Measurements from ENCODE around the gene MCM3.

The MCM3 gene

DNA sequence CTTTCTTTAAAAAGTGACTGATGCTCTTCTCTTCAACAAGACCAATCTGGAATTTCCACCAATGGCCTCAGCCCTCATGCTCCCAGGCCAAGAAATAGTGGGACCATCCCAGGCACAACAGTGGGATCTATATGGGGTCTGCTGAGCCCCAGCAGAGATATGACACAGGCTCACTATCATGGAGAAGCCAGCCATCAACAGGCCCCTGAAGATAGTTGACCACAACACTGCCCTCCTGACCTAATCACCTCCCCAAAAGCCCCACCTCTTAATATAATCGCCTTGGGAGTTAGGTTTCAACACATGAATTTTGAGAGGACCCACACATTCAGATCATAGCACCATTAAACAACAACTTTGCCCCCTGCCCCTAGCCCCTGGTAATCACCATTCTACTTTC is 16.8 kb upstream of the MCM3 start:
- no peak for DNase-seq

DNA sequence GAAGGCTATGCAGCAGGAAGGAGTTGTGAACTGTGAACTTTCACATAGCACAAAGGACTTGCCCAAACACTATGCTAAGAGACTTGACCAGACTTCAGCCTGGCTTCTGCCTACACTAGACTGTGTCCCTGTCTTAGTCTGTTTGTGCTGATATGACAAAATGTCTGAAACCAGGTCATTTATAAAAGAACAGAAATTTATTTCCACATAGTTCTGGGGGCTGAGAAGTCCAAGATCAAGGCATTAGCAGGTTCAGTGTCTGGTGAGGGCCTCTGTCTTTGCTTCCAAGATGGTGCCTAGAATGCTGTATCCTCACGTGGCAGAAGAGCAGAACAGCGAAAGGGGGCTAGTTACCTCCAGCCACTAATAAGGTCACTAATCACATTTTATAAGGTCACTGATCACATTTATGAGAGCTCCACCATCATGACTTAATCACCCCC is 16.0 kb upstream of the MCM3 start:
- no peak for DNase-seq

DNA sequence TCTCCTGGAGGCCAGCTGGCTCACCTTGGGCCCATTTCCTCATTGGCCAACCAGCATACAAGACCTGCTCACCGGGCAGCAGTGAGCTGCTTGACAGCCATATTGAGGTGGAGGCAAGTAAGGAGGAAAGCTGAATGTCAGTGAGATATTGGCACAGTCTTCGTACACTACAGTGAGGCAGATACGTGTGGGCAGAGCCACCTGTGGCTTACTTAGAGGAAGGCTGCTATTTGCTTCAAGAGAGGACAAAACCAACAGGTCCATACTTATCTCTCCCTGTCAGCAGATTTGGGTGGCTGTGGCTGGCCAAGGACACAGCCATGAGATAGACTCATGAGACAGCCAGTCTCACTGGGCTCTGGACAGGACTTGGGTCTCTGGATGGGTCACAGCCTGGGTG is 15.1 kb upstream of the MCM3 start:
- no peak for DNase-seq

DNA sequence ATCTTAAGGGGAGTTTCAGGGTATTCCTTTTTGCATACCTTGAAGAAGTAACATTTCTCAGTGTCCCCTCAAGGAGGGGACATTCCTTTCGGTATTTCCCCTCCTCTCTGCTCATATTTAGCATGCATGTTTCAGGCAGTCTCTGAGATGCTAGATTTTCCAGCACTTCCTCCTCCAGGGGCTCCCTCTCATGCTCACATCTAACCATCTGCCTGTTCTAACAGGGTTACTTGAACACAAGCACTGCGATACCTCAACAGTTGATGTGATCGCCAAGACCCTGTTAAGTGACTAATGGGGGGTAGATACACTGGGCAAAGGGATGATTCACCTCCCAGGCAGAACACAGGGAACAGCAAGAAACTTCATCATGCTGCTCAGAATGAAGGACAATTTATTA is 12.9 kb upstream of the MCM3 start:
- DNase-seq = no peak

DNA sequence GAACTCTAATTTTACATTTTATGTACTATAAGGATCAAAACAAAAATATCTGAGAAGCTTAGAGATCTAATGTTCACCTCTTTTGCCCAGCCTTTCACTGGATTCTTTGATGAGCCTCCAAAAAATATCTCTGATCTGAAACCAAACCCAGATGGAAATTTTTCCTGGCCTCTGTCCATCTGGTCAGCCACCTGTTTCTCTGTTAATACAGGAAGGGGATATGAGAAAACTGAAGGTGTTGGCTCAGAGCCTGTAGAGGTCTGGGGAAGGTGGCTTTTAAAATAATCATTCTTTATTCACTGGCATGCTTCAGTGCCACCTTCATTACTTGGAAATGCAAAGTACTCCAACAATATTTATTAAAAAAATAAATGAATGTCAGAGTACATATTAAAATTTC is 8.5 kb upstream of the MCM3 start:
- DNase-seq = no peak

DNA sequence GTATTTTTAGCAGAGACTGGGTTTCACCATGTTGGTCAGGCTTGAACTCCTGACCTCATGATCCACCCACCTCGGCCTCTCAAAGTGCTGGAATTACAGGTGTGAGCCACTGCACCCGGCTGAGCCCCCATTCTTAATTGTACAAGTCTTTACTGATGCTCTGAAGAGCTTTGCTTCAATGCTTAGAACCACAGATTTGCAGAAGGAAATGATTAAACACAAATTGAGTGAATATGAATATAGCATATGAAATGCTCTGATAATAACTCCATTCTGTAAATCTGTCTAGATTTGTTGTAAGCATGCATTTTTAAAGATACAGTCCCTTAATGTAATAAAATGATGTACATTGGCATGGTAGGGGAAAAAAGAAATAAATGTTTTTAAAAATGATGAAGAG is 4.3 kb upstream of the MCM3 start:
- DNase-seq = no peak

DNA sequence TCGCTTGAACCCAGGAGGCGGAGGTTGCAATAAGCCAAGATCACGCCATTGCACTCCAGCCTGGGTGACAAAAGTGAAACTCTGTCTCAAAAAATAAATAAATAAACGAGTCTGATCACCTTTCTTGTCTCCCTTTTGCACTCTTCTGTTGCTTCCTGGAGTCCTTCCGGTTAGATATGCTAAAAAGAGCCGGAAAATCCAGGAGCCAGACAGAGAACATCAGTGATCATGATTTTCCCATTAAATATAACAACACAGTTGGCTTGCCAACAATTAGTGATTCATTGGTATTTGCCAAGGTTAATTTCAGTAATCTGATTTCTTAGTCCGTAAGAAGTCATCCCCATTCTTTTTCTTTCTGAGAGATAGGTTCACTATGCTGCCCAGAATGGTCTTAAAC is 3.7 kb upstream of the MCM3 start:
- no peak for DNase-seq

DNA sequence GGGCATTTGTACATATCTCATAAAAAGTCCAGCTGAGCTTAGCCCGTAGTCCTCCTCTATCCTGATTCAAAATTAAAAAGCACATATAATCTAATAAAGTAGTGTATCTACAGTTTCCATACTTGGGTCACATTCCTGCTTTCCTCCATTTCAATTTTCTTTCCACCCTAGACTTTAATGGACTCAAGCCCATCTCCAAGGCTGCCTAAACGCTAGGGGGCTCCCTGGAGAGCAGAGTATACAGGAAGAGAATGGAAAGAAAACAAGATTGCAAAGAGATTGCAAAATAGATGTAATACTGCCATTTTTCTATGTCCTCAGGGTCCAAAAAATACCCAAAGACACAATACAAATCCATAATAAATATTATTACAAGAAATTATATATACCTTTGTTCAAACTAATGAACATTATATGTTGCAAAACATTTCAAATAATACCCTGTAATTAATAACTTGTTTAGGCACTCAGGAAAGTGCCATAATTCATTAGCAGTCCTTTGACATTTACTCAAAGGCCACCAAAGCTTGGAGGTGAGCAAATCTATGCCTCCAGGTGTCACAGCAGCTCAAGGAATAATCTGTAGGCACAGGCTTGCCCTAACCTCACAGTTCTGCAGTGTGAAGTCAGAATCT is 2.4 kb upstream of the MCM3 start:
- DNase-seq = peak; percentile 30 to 55

DNA sequence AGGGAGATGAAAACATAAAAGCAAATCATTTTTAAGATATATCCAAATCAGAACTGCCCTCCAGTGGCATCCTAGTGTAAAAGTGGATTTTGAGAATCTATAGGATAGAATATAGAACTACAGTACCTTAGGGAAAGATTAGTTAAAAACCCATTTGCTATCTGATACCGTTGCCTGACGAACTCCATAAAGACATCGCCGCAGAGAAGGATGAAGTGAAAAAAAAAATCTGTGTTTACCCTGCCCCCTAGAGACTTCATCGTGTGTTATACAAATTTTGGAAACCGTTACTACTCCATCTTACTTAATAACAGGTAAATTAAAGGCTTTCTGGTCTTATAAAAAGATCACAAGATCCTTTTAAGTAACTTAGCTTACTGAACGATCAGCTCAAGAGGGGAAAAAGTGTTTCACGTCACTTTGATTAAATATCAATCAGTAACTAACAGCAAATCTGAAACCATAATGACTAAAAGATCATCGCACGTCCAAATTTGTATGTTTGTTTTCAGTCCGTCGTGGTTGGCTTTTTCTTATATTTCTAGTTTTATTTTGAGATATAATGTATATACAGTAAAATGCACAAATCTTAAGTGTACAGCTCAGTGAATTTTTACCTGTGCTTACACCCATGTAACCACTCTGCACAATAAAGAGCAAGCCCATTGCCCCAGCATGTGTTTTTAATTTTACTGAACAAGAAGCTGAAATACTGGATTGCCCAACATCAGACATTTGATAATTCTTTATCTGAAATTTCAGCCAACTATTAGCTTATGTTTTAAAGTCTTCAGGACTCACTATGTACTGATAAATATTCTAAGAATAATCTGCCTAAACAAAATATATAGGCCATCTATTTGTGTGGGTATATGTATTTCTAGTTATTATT is 881 bp upstream of the MCM3 start:
- DNase-seq = no peak

DNA sequence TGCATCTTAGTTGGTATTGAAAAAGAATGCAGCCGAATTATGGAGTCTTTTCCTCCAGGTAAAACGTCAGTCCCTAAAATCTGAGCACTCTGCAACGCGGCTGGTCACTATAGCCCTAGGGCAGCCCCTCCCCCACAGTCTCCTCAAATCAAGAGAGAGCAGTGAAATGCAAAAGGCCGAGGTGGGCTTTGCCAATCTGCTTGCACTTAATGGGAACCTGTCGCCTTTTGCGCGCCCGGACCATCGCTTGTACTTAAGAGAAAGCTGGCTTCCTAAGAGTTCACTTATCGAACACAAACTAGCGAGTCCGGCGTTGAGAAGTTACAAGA is 447 bp downstream of the MCM3 start:
- peak in 1 of 2 experiments; percentile 9 for DNase-seq

DNA sequence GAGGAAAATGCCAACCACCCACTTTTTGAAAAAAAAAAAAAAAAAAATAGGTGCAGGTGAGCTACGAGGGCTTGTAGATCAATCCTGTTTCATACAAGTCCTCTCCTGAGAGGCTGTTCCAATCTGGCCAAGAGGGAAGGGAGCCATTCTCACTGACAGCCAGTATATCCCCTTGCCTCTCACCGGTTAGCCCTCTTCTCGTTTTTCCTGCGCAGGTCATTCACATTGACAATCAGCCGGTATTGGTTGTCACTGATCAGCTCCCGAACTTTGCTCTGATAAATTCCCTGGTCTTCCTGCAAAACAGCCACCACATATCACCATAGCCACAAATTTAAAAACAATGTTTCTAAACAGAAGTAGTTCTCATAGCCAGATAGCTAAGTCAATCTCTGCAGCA is 1.4 kb downstream of the MCM3 start:
- DNase-seq = no peak

DNA sequence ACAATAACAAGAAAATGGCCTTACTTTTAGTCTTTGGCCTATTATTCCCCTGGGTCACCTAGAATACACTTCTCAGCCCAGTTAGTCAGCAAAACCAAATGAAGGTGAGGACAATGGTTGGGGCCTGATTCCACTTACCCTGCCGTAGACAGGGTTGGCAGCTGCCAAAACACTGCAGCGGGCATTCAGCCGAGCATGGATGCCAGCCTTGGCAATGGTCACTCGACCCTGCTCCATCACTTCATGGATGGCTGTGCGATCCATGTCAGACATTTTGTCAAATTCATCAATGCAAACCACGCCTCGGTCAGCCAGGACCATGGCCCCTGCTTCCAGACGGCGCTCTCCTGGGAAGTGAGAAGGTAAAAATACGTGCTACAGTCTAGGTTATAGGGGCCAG is 8.4 kb downstream of the MCM3 start:
- DNase-seq = no peak

DNA sequence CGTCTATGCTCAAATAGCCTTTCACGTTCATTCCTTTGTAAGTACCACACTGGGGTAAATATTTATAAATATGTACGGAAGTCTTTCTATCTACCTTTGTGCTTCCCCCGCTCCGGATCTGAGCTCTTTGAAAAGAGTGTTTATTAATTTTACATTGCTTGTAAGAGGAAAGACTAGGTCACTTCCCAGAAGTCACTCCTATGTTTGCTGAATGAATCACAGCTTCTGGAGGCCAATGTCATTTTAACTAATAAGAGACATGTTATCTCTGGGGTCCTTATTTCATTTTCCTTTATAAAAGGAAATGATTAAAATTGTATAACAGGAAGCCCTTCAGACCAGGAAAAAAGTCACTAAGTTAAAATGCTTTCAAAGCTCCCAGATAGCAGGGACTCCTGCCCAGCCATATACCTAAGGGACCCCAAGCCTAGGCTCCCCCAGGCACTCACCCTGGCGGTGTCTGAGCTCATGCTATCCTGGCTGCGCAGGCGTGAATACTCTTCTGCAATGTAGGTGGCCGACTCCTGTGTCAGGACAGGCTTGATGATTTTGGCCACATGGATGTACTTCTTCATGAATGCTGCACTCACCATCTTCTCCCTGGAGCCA is 12.6 kb downstream of the MCM3 start:
- DNase-seq = no peak

DNA sequence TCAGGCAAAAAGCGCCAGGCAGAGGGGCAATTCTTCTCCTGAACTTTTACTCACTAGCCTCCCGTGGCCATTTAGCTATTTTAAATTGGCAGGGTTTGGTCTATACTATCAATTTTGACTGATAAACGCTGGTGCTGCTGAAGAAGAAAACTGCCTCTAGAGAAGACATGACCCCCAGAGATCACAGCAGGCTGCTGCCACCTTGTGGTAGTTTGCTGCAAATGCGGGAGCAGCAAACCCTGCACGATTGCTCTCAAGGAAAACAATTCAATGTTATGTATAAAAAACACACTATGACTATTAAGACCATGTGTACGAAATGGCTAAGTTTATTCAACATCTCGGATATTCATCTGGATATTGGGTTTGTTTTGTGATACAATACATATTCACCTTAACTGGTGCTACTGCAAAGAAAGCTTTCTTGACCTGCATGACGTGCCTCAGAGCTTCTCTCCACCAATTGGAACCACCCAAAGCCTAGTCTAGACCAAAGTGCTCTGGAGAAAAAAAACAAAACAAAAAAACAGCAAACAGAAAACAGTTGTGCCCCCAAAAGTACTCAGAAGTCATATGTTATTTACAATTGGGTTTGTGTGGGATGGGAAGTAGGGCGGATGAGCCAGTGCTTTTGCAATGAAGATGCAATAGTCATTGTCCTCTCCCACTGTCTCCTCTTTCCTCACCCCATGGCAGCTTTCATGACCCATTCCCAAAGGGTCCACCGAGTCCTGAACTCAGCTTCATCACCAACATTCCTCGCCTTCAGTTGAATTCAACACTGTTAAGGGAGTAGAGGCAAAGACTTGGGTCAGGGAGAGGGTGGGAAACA is 20.6 kb downstream of the MCM3 start:
- DNase-seq = peak; percentile 59 to 63

DNA sequence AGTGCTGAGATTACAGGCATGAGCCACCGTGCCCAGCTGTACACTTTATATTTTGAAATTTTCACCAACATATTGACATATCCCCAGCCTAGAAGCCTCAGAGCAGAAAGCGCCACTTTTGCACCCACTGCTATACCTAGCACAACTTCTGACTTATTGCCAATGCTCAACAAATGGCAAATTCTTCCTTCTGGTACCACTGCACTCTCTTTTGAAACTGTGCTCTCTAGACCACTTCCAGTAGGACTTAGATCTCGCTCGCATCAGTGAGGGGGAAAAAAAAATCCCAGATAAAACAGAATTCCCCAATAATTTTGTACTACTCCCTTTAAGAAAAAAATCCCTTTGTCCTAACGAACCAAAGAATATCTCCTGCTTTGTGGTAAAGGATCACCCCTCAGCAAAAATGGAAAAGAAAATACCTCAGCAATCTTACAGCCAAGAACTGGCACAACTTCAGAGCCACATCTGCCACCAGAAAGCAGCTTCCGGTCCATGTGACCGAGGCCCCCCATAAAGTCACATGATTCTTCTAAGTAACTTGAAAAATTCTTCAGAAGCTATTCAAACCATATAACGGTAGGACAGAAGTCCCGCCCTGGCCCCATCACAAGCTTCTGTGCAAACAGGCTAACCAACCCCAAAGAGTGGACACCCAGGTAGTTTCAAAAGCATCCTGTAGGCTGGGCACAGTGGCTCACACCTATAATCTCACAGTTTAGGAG is 21.8 kb downstream of the MCM3 start:
- DNase-seq = no peak

DNA sequence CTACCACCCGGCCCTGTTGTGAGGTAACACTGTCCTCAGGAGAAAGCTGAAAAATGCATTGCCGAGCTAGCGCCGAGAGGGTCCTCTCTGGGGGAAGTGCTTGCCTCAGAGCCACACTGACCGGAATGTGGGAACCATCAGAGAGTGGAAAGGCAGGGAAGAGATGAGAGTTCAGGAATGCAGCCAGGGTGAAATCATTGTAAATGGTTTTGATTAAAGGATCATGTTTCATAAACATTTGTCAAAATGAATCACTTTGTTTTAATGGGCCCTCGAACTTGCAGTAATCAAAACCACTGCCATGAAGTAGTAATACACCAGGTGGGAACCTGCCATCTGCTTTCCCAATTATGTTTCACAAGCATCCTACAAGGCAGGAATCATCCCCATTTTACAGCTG is 23.3 kb downstream of the MCM3 start:
- no peak for DNase-seq

DNA sequence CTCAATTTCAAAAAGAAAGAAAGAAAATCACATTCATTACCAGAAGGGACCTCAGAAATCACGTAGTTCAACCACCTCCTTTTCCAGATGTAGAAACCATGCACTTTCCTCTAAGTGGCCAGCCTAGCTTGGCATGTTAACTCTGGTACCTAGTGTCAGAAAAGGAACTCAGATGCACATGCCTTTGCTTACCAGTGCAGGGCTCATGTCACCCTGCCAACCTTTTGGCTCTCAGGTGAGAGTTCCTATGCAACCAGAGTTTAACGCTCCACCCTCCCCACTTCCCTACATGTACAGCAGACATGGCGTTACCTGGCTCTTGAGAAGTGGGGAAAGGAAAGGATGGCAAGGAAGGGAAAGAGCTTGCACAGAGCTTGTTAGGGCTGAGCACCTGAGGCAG is 23.9 kb downstream of the MCM3 start:
- DNase-seq = no peak

DNA sequence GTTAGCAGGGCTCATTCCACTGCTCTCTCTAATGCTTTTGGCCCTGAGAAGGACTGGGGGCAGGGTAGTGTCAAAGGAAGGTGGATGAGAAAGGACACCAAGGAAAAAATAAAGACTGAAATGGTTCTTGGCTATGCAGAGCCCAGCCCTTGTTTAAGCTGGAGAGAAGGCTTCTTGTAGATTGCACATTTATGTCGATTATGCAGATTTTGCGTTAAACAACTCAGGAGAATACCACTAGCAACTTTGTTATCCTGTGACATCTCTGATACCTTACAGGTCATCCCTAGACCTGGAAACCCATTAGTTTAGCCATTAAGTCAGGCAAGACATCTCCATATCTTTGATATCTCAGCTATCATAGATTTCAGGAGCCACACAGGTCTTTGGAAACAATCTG is 29.1 kb downstream of the MCM3 start:
- no peak for DNase-seq

DNA sequence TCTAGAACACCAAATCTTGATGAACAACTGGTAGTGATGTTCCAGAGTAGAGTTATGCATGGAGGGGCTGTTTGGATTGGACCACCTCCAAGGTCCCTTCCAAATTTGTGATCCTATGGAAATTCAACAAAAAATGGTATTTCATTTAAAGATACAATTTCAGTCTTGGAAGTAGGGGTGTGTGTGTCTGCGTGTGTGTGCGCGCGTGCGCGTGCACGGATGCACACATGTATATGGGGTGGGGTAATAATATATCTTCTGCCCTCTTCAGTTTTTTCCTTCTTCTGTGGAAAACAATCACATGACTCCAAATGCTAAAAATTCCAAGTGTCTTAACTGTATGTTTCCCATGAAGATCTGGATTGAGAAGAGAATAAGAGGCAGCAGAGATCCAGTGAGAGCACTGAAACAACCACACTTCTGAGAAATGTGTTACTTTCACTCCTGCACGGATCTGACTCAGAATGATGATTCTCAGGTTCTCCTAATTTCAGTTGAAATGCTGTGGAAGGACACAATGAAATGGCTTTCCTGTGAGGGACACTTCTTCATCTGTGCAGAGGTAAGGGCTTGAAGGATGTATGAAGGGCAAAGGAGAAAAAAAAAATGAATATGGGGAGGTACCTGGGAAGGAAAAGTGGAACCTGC is 29.7 kb downstream of the MCM3 start:
- no peak for DNase-seq

DNA sequence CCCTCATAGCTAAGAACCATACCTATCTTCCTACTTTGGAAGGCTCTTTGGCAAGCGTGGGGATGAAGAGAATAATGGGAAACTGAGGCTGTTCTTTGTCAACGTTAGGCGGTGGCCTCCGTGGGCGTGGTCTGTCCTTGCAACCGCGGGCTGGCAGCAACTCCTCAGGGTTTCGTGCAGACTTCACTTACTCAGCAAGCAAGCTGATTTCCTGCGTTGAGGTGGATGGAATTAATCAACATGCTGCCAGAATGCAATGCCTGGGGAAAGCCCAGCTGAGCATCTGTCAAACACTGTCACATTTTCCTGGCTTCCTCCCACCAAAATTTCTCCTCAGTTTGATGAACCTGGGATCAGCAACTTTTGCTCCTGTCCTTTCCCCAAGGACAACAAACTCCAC is 31.0 kb downstream of the MCM3 start:
- DNase-seq = peak; percentile 9 to 13

DNA sequence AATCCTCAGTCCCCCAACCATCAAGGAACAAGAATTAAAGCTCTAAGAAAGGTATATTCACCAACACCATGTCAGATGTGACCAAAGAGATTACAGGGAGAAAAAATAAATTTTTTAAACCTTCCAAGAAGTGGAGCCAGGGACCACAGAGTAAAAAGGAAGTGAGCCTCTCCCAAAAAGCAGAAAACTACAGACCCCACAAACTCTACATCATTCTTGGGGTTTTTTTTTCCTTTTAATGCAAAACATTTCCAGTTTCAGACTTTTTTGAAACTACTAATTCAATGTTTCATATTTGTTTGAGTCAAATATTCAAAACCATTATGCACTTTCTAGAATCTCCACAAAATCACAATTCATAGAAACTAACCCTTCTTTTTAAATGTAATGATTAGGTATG is 33.4 kb downstream of the MCM3 start:
- no peak for DNase-seq

DNA sequence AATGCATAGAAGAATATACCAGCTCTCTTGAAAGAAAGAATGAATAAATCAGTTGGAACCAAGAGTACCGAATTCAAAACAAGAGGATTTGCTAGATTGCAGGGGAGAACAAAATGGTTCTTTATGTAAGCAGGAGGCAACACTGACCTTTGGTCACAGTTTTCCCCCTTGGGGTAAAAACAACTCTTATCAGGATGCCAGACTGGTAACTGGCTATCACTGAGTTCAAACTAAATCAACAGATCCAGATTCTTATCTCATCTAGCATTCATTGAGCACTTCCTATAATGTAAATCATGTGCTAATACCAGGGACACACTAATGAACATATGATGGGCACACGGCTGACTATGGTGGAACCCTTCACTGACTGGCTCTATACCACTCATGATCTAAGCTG is 35.5 kb downstream of the MCM3 start:
- no peak for DNase-seq
